Breast epithelium (tissue), 4 donors: ENCODE measurements around the gene SLC16A5. TPM values are rescaled to one million over a fixed set of nuclear protein-coding genes. Genes with fewer than 3 reads are reported as not detected.
"Not testable (repeated sequence)": the region's sequence is repeated elsewhere in the genome, so short reads cannot be mapped to it uniquely, and the experiment has no call there.

Experiments
- DNase-seq, 2 donors: peaks; one replicate each; pipeline ENCODE4 v3.0.0-alpha.2; 2019; ENCODE audit warnings: low spot score in 2 of 2
- H3K27ac ChIP-seq, 2 donors: fragments of 200-600 bp; sonication (generic) in 1 of 2; one replicate each; pipeline ENCODE4 v1.5.1; 2016 to 2019; ENCODE audit warnings: mild to moderate bottlenecking in 1 of 2
- H3K27me3 ChIP-seq, 2 donors: fragments of 200-600 bp; sonication (generic) in 1 of 2; one replicate each; pipeline versions ENCODE4 v1.5.1 to v1.6.0; 2017 to 2019; ENCODE audit warnings: control low read depth in 1 of 2, mild to moderate bottlenecking in 1 of 2
- H3K36me3 ChIP-seq: fragments of 200-600 bp; one replicate; pipeline ENCODE4 v1.5.1; 2019
- H3K4me1 ChIP-seq, 2 donors: fragments of 200-600 bp; sonication (generic); one replicate each; pipeline ENCODE4 v1.5.1; 2016 to 2019; ENCODE audit warnings: control low read depth in 1 of 2
- H3K4me3 ChIP-seq, 3 donors: fragments of 200-600 bp; sonication (generic); 1 replicate in 2 of 3; 2 replicates in 1 of 3; pipeline ENCODE4 v1.5.1; 2016 to 2019; ENCODE audit warnings: mild to moderate bottlenecking in 3 of 3, moderate library complexity in 2 of 3
- H3K9me3 ChIP-seq, 2 donors: fragments of 200-600 bp; sonication (generic) in 1 of 2; one replicate each; pipeline ENCODE4 v1.5.1; 2016 to 2019; ENCODE audit warnings: control low read depth in 1 of 2
- CTCF ChIP-seq, 3 donors: fragments of 450-650 bp; IDR thresholded peaks; one replicate each; pipeline ENCODE4 v1.5.1; 2016 to 2017; ENCODE audit warnings: antibody characterized with exemption in 3 of 3, mild to moderate bottlenecking in 3 of 3, moderate library complexity in 3 of 3
- POLR2A ChIP-seq: fragments of 450-650 bp; IDR thresholded peaks from one replicate; pipeline ENCODE4 v1.6.1; 2016; ENCODE audit warnings: antibody characterized with exemption, mild to moderate bottlenecking, moderate library complexity
- POLR2AphosphoS5 ChIP-seq, 3 donors: sonication (generic); formaldehyde crosslinking; IDR thresholded peaks; one replicate each; pipeline ENCODE4 v1.6.1; 2017; ENCODE audit warnings: antibody characterized with exemption in 3 of 3
- intact Hi-C: fragments of 100-400 bp; cut with DNase I; formaldehyde crosslinking; loops from one replicate; pipeline ENCODE4 v1.15.1; 2023; ENCODE audit warnings: low total_unique reads
- total RNA-seq, 3 donors: library from RNA; depleted of rRNA; stranded (reverse); fragments of >200 nt; gene quantifications; one replicate each; pipeline ENCODE4 v1.1.0, GENCODE V29; 2016

The SLC16A5 gene
- total RNA-seq, 3 donors from 2014 or later, result 9.0 to 19.8 (median 18.4) TPM

DNA sequence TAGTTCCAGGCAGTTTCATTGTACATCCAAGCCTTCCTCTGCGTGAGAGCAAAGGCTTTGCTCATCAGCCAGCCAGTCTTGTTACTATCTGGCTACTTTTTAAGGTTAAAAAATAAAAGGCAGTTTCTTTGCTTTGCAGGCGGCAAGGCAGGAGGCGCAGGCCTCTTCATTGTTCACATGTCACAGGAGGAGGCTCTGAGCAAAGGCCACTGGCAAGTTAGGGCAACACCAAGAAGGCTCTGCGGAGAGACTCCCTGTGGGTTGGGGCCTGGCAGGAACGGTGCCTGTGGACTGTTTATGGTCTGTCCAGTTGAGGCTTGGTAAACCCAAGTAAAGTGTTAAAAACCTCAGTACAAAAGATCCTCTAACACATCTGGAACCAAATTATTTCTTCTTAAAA, 47.7 kb downstream of the SLC16A5 start:
- Histone ChIP-seq H3K4me3 (no peak overlapping the region), H3K4me1 (no peaks in the 10 kb centered on the region), H3K9me3 (no peaks in the 10 kb centered on the region), H3K36me3 (no peaks in the 10 kb centered on the region), H3K27ac (peak overlapping the region in 1 of 2 donors; percentile 8), H3K27me3 (no peaks in the 10 kb centered on the region)
- no peak for DNase-seq
- no peak for TF ChIP-seq CTCF (IDR thresholded peaks at IDR 0.05)
- TF ChIP-seq POLR2A, result no peak
- no peak for TF ChIP-seq POLR2AphosphoS5 (IDR thresholded peaks at IDR 0.05)
- intact Hi-C loops, result no loop called here

DNA sequence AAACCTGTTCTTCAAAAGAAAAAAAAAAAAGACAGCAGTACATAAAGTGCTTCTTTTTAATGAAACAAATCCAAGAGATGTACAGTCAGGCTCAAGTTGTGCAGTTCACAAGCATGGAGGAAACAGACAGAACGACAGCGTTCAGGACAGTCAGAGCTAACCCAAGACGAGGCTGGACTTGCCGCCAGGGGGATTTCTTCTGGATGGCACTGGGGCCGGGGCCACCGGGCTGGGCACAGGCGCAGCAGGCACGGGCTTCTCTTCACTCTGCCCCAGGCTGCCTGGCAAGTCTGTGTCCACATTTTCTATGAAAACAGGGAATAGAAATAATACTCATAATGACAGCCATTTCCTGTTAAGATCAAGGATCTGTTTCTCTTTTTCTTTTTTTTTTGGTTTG, 48.2 kb downstream of the SLC16A5 start:
- no peak overlapping the region for H3K4me3 ChIP-seq
- H3K4me1 ChIP-seq, result no peaks in the 10 kb centered on the region
- no peak overlapping the region for H3K27ac ChIP-seq
- H3K36me3 ChIP-seq, result no peaks in the 10 kb centered on the region
- intact Hi-C loops, result no loop called here
- DNase-seq, result no peak
- no peak for TF ChIP-seq CTCF (IDR thresholded peaks at IDR 0.05)
- TF ChIP-seq POLR2A, result no peak
- no peak for TF ChIP-seq POLR2AphosphoS5 (IDR thresholded peaks at IDR 0.05)
- H3K27me3 ChIP-seq, result no peaks in the 10 kb centered on the region
- H3K9me3 ChIP-seq, result no peaks in the 10 kb centered on the region

- H3K27ac ChIP-seq, intact Hi-C loops, H3K4me1 ChIP-seq, H3K27me3 ChIP-seq, H3K9me3 ChIP-seq, DNase-seq, H3K4me3 ChIP-seq, H3K36me3 ChIP-seq: not testable (repeated sequence)
Observed at GRCh38 chr17:75137762-75138161, 50.0 kb downstream of the SLC16A5 start.

- intact Hi-C loops, result no loop called here
- Histone ChIP-seq H3K27me3 (no peaks in the 10 kb centered on the region), H3K36me3 (no peaks in the 10 kb centered on the region), H3K4me1 (no peaks in the 10 kb centered on the region), H3K27ac (no peak overlapping the region), H3K4me3 (no peak overlapping the region), H3K9me3 (no peaks in the 10 kb centered on the region)
- no peak for DNase-seq
- TF ChIP-seq POLR2AphosphoS5 (IDR thresholded peaks at IDR 0.05) (no peak), CTCF (IDR thresholded peaks at IDR 0.05) (no peak), POLR2A (no peak)
Observed at GRCh38 chr17:75138519-75138918, 50.8 kb downstream of the SLC16A5 start.

DNA sequence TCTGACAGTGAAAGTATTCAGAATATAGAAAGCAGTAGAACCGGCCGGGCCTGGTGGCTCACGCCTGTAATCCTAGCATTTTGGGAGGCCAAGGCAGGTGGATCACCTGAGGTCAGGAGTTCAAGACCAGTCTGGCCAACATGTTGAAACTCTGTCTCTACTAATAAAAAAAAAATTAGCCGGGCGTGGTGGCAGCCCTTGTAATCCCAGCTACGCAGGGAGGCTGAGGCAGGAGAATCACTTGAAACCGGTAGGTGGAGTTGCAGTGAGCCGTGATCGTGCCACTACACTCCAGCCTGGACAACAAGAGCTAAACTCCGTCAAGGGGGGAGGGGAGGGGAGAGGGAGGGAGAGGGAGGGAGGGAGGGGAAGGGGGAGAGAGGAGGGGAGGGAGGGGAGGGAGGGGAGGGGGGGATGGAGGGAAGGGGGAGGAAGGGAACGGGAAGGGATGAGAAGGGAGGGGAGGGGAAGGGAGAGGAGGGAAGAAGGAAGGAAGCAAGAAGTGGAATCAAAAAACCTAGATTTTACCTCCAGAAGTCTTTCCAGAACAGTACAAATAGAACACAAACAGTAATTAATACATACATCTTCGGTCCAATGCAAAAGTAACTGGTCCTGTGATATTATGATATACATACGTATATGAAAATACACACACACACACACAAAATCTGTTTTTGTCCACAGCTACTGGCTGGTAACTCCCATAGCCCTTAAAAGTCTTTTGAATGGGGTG, 54.6 kb downstream of the SLC16A5 start:
- no peak overlapping the region for H3K27ac ChIP-seq

More for the DNA sequence above, 54.6 kb downstream of the SLC16A5 start:
- Histone ChIP-seq H3K27me3 (no peaks in the 10 kb centered on the region), H3K36me3 (no peaks in the 10 kb centered on the region), H3K9me3 (no peaks in the 10 kb centered on the region), H3K4me1 (no peaks in the 10 kb centered on the region), H3K4me3 (no peak overlapping the region)
- TF ChIP-seq CTCF (IDR thresholded peaks at IDR 0.05) (no peak), POLR2AphosphoS5 (IDR thresholded peaks at IDR 0.05) (no peak)
- intact Hi-C loops, result no loop called here
- DNase-seq, result no peak
